ENCODE data around the gene MOGAT1. TPM values are rescaled to one million over a fixed set of nuclear protein-coding genes. Genes with fewer than 3 reads are reported as not detected.

Gene MOGAT1
- total RNA-seq = not detected in 2 replicates

GRCh38 chr2:222671259-222672067 is at the start of gene MOGAT1:
MOGAT1 (plus strand) TSS chr2:222671658; CDS start chr2:222671786, 128 bp downstream.
- Histone ChIP-seq H3K79me2 (ENCODE audit: insufficient read depth, low read length) (no peaks in the 10 kb centered on the region), H4K20me1 (ENCODE audit: insufficient read depth, low read length) (no peaks in the 10 kb centered on the region), H3K9me3 (ENCODE audit: low read depth, low read length) (no peaks in the 10 kb centered on the region), H3K4me2 (ENCODE audit: insufficient read depth, low read length) (peak within 1 kb of the TSS; percentile 83), H3K27me3 (ENCODE audit: insufficient read depth, low read length) (peaks cover 10% of the 10 kb centered on the region), H3K27ac (ENCODE audit: low read depth, low read length) (no peak within 1 kb of the TSS), H3K4me3 (ENCODE audit: insufficient read depth, low read length) (peak within 1 kb of the TSS; percentile 66), H3K36me3 (ENCODE audit: insufficient read depth, low read length) (no peaks in the 10 kb centered on the region), H2AFZ (ENCODE audit: low read length) (peak within 1 kb of the TSS; percentile 80), H3K4me1 (ENCODE audit: insufficient read depth, low read length) (peaks cover 7% of the 10 kb centered on the region)
- TF ChIP-seq, protein P1, sequence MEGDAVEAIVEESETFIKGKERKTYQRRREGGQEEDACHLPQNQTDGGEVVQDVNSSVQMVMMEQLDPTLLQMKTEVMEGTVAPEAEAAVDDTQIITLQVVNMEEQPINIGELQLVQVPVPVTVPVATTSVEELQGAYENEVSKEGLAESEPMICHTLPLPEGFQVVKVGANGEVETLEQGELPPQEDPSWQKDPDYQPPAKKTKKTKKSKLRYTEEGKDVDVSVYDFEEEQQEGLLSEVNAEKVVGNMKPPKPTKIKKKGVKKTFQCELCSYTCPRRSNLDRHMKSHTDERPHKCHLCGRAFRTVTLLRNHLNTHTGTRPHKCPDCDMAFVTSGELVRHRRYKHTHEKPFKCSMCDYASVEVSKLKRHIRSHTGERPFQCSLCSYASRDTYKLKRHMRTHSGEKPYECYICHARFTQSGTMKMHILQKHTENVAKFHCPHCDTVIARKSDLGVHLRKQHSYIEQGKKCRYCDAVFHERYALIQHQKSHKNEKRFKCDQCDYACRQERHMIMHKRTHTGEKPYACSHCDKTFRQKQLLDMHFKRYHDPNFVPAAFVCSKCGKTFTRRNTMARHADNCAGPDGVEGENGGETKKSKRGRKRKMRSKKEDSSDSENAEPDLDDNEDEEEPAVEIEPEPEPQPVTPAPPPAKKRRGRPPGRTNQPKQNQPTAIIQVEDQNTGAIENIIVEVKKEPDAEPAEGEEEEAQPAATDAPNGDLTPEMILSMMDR (IDR thresholded peaks at IDR 0.05; ENCODE audit: extremely low read depth, low read depth, low read length) = peak; percentile 5
- DNase-seq (ENCODE audit: insufficient read length, low spot score, missing footprints) = peak; percentile 90

DNA sequence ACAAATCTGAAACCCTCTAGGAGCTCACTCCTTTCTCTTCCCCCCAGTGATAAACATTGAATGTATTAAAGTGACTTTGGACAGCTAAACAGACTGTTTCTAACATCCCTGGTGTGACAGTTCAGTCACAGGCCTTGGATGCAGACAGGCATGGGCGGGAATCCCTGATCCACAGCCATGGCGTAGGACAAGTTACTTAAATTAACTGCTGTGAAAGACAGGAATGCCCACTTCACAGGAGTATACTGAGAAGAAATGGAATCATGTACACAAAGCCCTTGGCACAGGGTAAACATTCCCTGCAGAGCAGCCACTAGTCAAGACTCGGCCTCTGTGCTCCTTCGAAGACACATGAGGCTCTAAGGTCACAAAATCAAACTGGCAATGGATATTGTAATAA is 49.6 kb upstream of the MOGAT1 start:
- no peaks in the 10 kb centered on the region for H4K20me1 ChIP-seq (ENCODE audit: insufficient read depth, low read length)
- no peaks in the 10 kb centered on the region for H3K4me1 ChIP-seq (ENCODE audit: insufficient read depth, low read length)
- DNase-seq (ENCODE audit: insufficient read length, low spot score, missing footprints) = no peak
- no peaks in the 10 kb centered on the region for H3K9me3 ChIP-seq (ENCODE audit: low read depth, low read length)
- no peak overlapping the region for H3K4me2 ChIP-seq (ENCODE audit: insufficient read depth, low read length)
- H3K27me3 ChIP-seq (ENCODE audit: insufficient read depth, low read length) = no peaks in the 10 kb centered on the region
- TF ChIP-seq, protein P1 (IDR thresholded peaks at IDR 0.05; ENCODE audit: extremely low read depth, low read depth, low read length) = no peak
- no peak overlapping the region for H3K4me3 ChIP-seq (ENCODE audit: insufficient read depth, low read length)
- no peak overlapping the region for H2AFZ ChIP-seq (ENCODE audit: low read length)
- peaks cover 52% of the 10 kb centered on the region for H3K36me3 ChIP-seq (ENCODE audit: insufficient read depth, low read length)
- no peak overlapping the region for H3K27ac ChIP-seq (ENCODE audit: low read depth, low read length)
- H3K79me2 ChIP-seq (ENCODE audit: insufficient read depth, low read length) = no peaks in the 10 kb centered on the region

- Histone ChIP-seq H3K4me2 (ENCODE audit: insufficient read depth, low read length) (no peak overlapping the region), H3K9me3 (ENCODE audit: low read depth, low read length) (no peaks in the 10 kb centered on the region), H3K27ac (ENCODE audit: low read depth, low read length) (no peak overlapping the region), H3K4me3 (ENCODE audit: insufficient read depth, low read length) (no peak overlapping the region), H3K4me1 (ENCODE audit: insufficient read depth, low read length) (peaks cover 8% of the 10 kb centered on the region), H3K79me2 (ENCODE audit: insufficient read depth, low read length) (no peaks in the 10 kb centered on the region), H3K36me3 (ENCODE audit: insufficient read depth, low read length) (peaks cover 52% of the 10 kb centered on the region), H3K27me3 (ENCODE audit: insufficient read depth, low read length) (no peaks in the 10 kb centered on the region), H4K20me1 (ENCODE audit: insufficient read depth, low read length) (peaks cover 5% of the 10 kb centered on the region), H2AFZ (ENCODE audit: low read length) (no peak overlapping the region)
- TF ChIP-seq, protein P1 (IDR thresholded peaks at IDR 0.05; ENCODE audit: extremely low read depth, low read depth, low read length) = no peak
- DNase-seq (ENCODE audit: insufficient read length, low spot score, missing footprints) = no peak
Measured at GRCh38 chr2:222622910-222623309, 48.5 kb upstream of the MOGAT1 start.

DNA sequence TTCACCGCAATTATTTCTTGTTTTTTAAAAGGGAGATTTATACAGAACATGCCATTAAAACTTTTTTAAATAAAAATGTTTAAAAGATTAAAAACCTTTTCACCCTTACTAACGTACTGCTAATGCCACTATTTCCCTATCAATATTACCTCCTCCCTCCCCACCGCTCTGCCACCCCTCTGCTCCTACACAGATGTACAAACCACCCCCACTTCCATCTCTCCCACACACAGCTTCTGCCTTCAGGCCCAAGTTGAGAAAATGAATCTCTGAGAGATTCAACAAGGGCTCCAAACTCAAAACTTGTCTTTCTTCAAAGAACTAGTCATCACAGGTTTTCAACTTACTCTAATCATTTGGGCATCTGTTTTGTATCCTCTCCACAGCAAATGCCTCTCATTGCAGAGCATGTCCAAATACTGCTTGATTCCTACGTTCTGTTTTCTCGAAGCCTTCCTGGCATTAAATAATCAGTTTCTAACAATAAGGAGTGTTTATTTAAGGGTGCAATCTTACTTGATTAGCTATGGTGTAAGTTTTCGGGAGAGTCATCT is 47.6 kb upstream of the MOGAT1 start:
- peaks cover 16% of the 10 kb centered on the region for H3K4me1 ChIP-seq (ENCODE audit: insufficient read depth, low read length)
- TF ChIP-seq, protein P1 (IDR thresholded peaks at IDR 0.05; ENCODE audit: extremely low read depth, low read depth, low read length) = no peak
- H2AFZ ChIP-seq (ENCODE audit: low read length) = no peak overlapping the region
- no peak overlapping the region for H3K4me3 ChIP-seq (ENCODE audit: insufficient read depth, low read length)
- H3K79me2 ChIP-seq (ENCODE audit: insufficient read depth, low read length) = no peaks in the 10 kb centered on the region
- H4K20me1 ChIP-seq (ENCODE audit: insufficient read depth, low read length) = peaks cover 5% of the 10 kb centered on the region
- no peak overlapping the region for H3K4me2 ChIP-seq (ENCODE audit: insufficient read depth, low read length)
- DNase-seq (ENCODE audit: insufficient read length, low spot score, missing footprints) = no peak
- no peaks in the 10 kb centered on the region for H3K27me3 ChIP-seq (ENCODE audit: insufficient read depth, low read length)
- H3K27ac ChIP-seq (ENCODE audit: low read depth, low read length) = no peak overlapping the region
- no peaks in the 10 kb centered on the region for H3K9me3 ChIP-seq (ENCODE audit: low read depth, low read length)
- peaks cover 52% of the 10 kb centered on the region for H3K36me3 ChIP-seq (ENCODE audit: insufficient read depth, low read length)

All from osteoblast (primary cell).